Kidney (tissue), 14 donors: ENCODE results near the gene ANKRD18A. TPM values are rescaled to one million over a fixed set of nuclear protein-coding genes. Genes with fewer than 3 reads are reported as not detected.

Source experiments
- DNase-seq, 5 donors: peaks; one replicate each; pipeline ENCODE4 v3.0.0-alpha.2; 2013 to 2020
- FAIRE-seq: peaks from 2 replicates; lab custom pipeline; 2012; peaks lifted over from hg19 to GRCh38; lab: Jason Lieb, UNC
- H3K27ac ChIP-seq, 2 donors: one replicate each; pipeline ENCODE4 v1.7.0; 2013; ENCODE audit warnings: low read depth in 2 of 2, low read length in 2 of 2, inconsistent platforms in 1 of 2
- H3K27me3 ChIP-seq: one replicate; pipeline ENCODE4 v1.7.1; 2013; ENCODE audit warnings: low read length, inconsistent platforms; ENCODE audit not compliant: control insufficient read depth, insufficient read depth
- H3K36me3 ChIP-seq, 3 donors: one replicate each; pipeline versions ENCODE4 v1.7.0 to v1.7.1; 2013; ENCODE audit warnings: low read length in 3 of 3, control low read depth in 1 of 3, inconsistent platforms in 1 of 3; ENCODE audit not compliant: insufficient read depth in 3 of 3, control insufficient read depth in 2 of 3
- H3K4me1 ChIP-seq, 3 donors: one replicate each; pipeline versions ENCODE4 v1.7.0 to v1.7.1; 2013; ENCODE audit warnings: low read length in 3 of 3, inconsistent platforms in 1 of 3, low read depth in 1 of 3; ENCODE audit not compliant: control insufficient read depth in 2 of 3, insufficient read depth in 2 of 3
- H3K4me3 ChIP-seq, 3 donors: one replicate each; pipeline versions ENCODE4 v1.7.0 to v1.8.1; 2013; ENCODE audit warnings: low read length in 3 of 3, control low read depth in 1 of 3, inconsistent platforms in 1 of 3
- H3K9ac ChIP-seq, 3 donors: one replicate each; pipeline versions ENCODE4 v1.7.0 to v1.7.1; 2013; ENCODE audit warnings: low read length in 3 of 3, control low read depth in 1 of 3, inconsistent platforms in 1 of 3
- H3K9me3 ChIP-seq, 3 donors: one replicate each; pipeline versions ENCODE4 v1.7.0 to v1.7.1; 2013; ENCODE audit warnings: low read length in 3 of 3, control low read depth in 1 of 3, inconsistent platforms in 1 of 3; ENCODE audit not compliant: control insufficient read depth in 2 of 3, insufficient read depth in 1 of 3
- intact Hi-C: fragments of 100-400 bp; cut with DNase I; formaldehyde crosslinking; loops from one replicate; pipeline ENCODE4 v1.11.1; 2022
- polyA plus RNA-seq: library from polyadenylated mRNA; stranded (reverse); fragments of 350-450 nt; fragmentation: Illumina TruSeq; extraction: RNeasy Lipid Tissue Mini Kit (QIAGEN cat#74804); gene quantifications from one replicate; pipeline ENCODE4 v1.2.3, GENCODE V29; 2014; ENCODE audit warnings: low read depth, low replicate concordance; ENCODE audit not compliant: insufficient read depth
- total RNA-seq: library from RNA; stranded (reverse); fragmentation: NEBNext Ultra II Directional; extraction: Animal tissue kit (Norgen Biotek cat#: 25700); gene quantifications from one replicate; pipeline ENCODE4 v1.2.1, GENCODE V29; 2021
- TF ChIP-seq, protein P1 (sequence below): IDR thresholded peaks from 3 replicates; pipeline ENCODE4 v1.5.1; 2012; ENCODE audit warnings: mild to moderate bottlenecking, moderate library complexity, borderline replicate concordance; ENCODE audit not compliant: insufficient read depth; ENCODE audit errors: extremely low read depth
- donor health status: control.
- donor health status: control.
- donor health status: control.
- donor health status: control.
- donor health status: control.
- donor health status: DM: yes; HTN: yes; CAD: no.
- donor health status: Normal renal cell carcinoma (clear cell type).

The ANKRD18A gene
- total and polyA plus RNA-seq, 2 donors from 2014 or later, result 2.4 to 11.6 TPM

DNA sequence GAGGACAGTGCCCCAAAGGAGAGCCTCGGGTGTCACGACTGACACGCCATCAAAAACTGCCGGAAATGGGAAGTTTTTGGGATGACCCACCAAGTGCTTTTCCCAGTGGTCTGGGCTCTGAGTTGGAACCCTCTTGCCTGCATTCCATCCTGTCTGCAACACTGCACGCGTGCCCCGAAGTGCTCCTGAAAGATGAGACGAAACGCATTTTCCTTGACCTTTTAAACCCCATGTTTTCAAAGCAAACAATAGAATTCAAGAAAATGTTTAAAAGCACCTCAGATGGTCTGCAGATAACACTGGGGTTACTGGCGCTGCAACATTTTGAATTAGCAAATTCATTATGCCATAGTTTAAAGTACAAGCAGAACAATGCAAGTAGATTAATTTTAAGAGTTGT is 92.9 kb downstream of the ANKRD18A start:
- TF ChIP-seq, protein P1, sequence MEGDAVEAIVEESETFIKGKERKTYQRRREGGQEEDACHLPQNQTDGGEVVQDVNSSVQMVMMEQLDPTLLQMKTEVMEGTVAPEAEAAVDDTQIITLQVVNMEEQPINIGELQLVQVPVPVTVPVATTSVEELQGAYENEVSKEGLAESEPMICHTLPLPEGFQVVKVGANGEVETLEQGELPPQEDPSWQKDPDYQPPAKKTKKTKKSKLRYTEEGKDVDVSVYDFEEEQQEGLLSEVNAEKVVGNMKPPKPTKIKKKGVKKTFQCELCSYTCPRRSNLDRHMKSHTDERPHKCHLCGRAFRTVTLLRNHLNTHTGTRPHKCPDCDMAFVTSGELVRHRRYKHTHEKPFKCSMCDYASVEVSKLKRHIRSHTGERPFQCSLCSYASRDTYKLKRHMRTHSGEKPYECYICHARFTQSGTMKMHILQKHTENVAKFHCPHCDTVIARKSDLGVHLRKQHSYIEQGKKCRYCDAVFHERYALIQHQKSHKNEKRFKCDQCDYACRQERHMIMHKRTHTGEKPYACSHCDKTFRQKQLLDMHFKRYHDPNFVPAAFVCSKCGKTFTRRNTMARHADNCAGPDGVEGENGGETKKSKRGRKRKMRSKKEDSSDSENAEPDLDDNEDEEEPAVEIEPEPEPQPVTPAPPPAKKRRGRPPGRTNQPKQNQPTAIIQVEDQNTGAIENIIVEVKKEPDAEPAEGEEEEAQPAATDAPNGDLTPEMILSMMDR, result no peak
- no peaks in the 10 kb centered on the region for H3K4me1 ChIP-seq
- no peak overlapping the region for H3K4me3 ChIP-seq
- no peak overlapping the region for H3K27ac ChIP-seq
- H3K9me3 ChIP-seq, result no peaks in the 10 kb centered on the region
- H3K27me3 ChIP-seq, result no peaks in the 10 kb centered on the region
- DNase-seq (peak in 4 of 5 donors; percentile 33 to 72 (median 60)), FAIRE-seq (no peak)
- no peaks in the 10 kb centered on the region for H3K36me3 ChIP-seq
- intact Hi-C loops, result no loop called here
- no peak overlapping the region for H3K9ac ChIP-seq

DNA sequence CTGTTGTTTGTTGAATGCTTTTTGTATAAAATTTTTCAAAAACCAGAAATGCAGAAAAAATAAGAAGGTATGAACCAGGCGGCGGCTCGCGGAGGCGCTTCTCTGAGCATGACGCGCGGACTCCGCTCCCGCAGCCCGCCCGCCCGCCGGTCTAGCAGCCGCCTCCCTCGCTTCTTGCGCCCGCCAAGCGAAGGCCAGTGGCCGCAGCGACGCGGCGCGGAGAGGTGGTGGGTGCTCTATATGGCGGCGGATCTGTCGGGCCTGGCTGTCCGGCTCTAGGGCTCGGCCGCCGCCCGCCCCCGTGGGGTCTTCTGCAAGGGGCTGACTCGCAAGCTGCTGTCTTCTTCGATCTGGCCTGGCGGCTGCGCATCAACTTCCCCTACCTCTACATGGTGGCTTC is 93.8 kb downstream of the ANKRD18A start:
- H3K4me1 ChIP-seq, result no peaks in the 10 kb centered on the region
- no peaks in the 10 kb centered on the region for H3K27me3 ChIP-seq
- DNase-seq, result peak in 2 of 5 donors; percentile 23 to 36
- H3K4me3 ChIP-seq, result no peak overlapping the region
- no peak overlapping the region for H3K27ac ChIP-seq
- intact Hi-C loops, result no loop called here
- no peaks in the 10 kb centered on the region for H3K9me3 ChIP-seq
- H3K36me3 ChIP-seq, result no peaks in the 10 kb centered on the region
- TF ChIP-seq, protein P1, result no peak
- no peak for FAIRE-seq
- no peak overlapping the region for H3K9ac ChIP-seq

DNA sequence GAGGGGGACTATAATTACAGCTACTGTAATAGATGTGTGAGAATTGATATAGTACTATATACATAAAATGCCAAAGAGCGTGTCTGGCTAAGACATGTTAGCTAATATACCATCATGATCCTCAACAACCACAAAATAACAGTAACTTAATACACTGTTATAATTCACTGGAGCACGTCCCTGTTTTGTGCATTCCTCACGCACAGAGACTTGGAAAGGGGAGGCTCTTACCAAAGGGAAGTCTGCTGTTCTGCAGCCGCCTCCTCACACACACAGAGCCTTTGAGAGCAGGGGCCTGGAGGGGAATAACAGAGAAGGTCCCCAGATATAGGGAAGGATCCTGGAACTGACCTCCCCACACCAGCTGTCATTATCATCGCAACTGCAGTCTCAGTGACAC is 97.3 kb downstream of the ANKRD18A start:
- no peak overlapping the region for H3K27ac ChIP-seq
- FAIRE-seq, result no peak
- peak in 3 of 5 donors; percentile 22 to 76 (median 57) for DNase-seq

GRCh38 chr9:38521762-38522161 is 98.6 kb downstream of the ANKRD18A start:
- Histone ChIP-seq H3K9ac (no peak overlapping the region), H3K27ac (no peak overlapping the region), H3K36me3 (no peaks in the 10 kb centered on the region), H3K9me3 (no peaks in the 10 kb centered on the region), H3K4me3 (no peak overlapping the region), H3K4me1 (no peaks in the 10 kb centered on the region), H3K27me3 (no peaks in the 10 kb centered on the region)
- FAIRE-seq (no peak), DNase-seq (no peak)
- intact Hi-C loops, result no loop called here
- TF ChIP-seq, protein P1, result no peak

More for the DNA sequence above, 97.3 kb downstream of the ANKRD18A start:
- no peaks in the 10 kb centered on the region for H3K27me3 ChIP-seq
- intact Hi-C loops, result no loop called here
- no peak overlapping the region for H3K9ac ChIP-seq
- H3K4me1 ChIP-seq, result no peaks in the 10 kb centered on the region
- H3K4me3 ChIP-seq, result no peak overlapping the region
- H3K36me3 ChIP-seq, result no peaks in the 10 kb centered on the region
- no peaks in the 10 kb centered on the region for H3K9me3 ChIP-seq
- TF ChIP-seq, protein P1, result no peak
